SJSA1 (cell line): Measurements from ENCODE around the gene SLC35A3. TPM values are rescaled to one million over a fixed set of nuclear protein-coding genes. Genes with fewer than 3 reads are reported as not detected.

Experiments
- DNase-seq, 2 experiments: peaks; one replicate each; pipeline ENCODE4 v3.0.0-alpha.2; 2015 to 2020; ENCODE audit warnings: low spot score in 2 of 2, low read depth in 1 of 2
- H3K27ac ChIP-seq: fragments of 250-450 bp; sonication (Bioruptor Pico); 2 replicates; pipeline ENCODE4 v1.5.1; 2020; ENCODE audit warnings: mild to moderate bottlenecking, moderate library complexity
- H3K27me3 ChIP-seq: fragments of 250-450 bp; sonication (Bioruptor Pico); replicated peaks from 2 replicates; pipeline ENCODE4 v1.5.1; 2020; ENCODE audit warnings: mild to moderate bottlenecking, moderate library complexity
- H3K36me3 ChIP-seq: fragments of 250-450 bp; sonication (Bioruptor Pico); 2 replicates; pipeline ENCODE4 v1.5.1; 2020; ENCODE audit warnings: mild to moderate bottlenecking
- H3K4me1 ChIP-seq: fragments of 250-450 bp; sonication (Bioruptor Pico); replicated peaks from 2 replicates; pipeline ENCODE4 v1.6.1; 2021; ENCODE audit warnings: mild to moderate bottlenecking
- H3K4me3 ChIP-seq: fragments of 250-450 bp; sonication (Bioruptor Pico); 2 replicates; pipeline ENCODE4 v1.5.1; 2020; ENCODE audit warnings: mild to moderate bottlenecking
- H3K9me3 ChIP-seq: fragments of 250-450 bp; sonication (Bioruptor Pico); replicated peaks from 2 replicates; pipeline ENCODE4 v1.5.1; 2020; ENCODE audit warnings: mild to moderate bottlenecking
- total RNA-seq: library from RNA; depleted of rRNA; stranded (reverse); fragments of >200 nt; shearing (Covaris generic); gene quantifications from 2 replicates; pipeline ENCODE4 v1.2.3, GENCODE V29; 2014

SLC35A3 gene
- total RNA-seq, 1 experiment from 2014 or later = 31.2 TPM

GRCh38 chr1:100053119-100053518, 83.3 kb downstream of the SLC35A3 start:
- Histone ChIP-seq H3K27ac (no peak overlapping the region), H3K4me3 (no peak overlapping the region), H3K4me1 (no peaks in the 10 kb centered on the region), H3K36me3 (peaks cover 21% of the 10 kb centered on the region), H3K27me3 (no peaks in the 10 kb centered on the region), H3K9me3 (no peaks in the 10 kb centered on the region)
- DNase-seq = no peak

GRCh38 chr1:100053727-100054126, 83.9 kb downstream of the SLC35A3 start:
- Histone ChIP-seq H3K4me1 (no peaks in the 10 kb centered on the region), H3K36me3 (peaks cover 23% of the 10 kb centered on the region), H3K27ac (no peak overlapping the region), H3K4me3 (no peak overlapping the region), H3K9me3 (no peaks in the 10 kb centered on the region), H3K27me3 (no peaks in the 10 kb centered on the region)
- no peak for DNase-seq

GRCh38 chr1:100061681-100062080, 91.9 kb downstream of the SLC35A3 start:
- Histone ChIP-seq H3K27ac (no peak overlapping the region), H3K27me3 (no peaks in the 10 kb centered on the region), H3K4me1 (no peaks in the 10 kb centered on the region), H3K36me3 (peaks cover 55% of the 10 kb centered on the region), H3K4me3 (no peak overlapping the region), H3K9me3 (no peaks in the 10 kb centered on the region)
- DNase-seq = no peak

- Histone ChIP-seq H3K4me3 (no peak overlapping the region), H3K4me1 (no peaks in the 10 kb centered on the region), H3K27ac (no peak overlapping the region), H3K36me3 (peaks cover 71% of the 10 kb centered on the region), H3K9me3 (no peaks in the 10 kb centered on the region), H3K27me3 (no peaks in the 10 kb centered on the region)
- no peak for DNase-seq
These were observed 95.6 kb downstream of the SLC35A3 start for GRCh38 chr1:100065183-100065968.

- H3K36me3 ChIP-seq = peaks cover 71% of the 10 kb centered on the region
- H3K4me3 ChIP-seq = no peak overlapping the region
- H3K27ac ChIP-seq = no peak overlapping the region
- H3K9me3 ChIP-seq = no peaks in the 10 kb centered on the region
- no peak for DNase-seq
- H3K4me1 ChIP-seq = no peaks in the 10 kb centered on the region
- H3K27me3 ChIP-seq = no peaks in the 10 kb centered on the region
These were observed 96.1 kb downstream of the SLC35A3 start for GRCh38 chr1:100065969-100066227.

- H3K36me3 ChIP-seq = peaks cover 85% of the 10 kb centered on the region
- no peak overlapping the region for H3K4me3 ChIP-seq
- H3K27me3 ChIP-seq = no peaks in the 10 kb centered on the region
- no peaks in the 10 kb centered on the region for H3K4me1 ChIP-seq
- H3K27ac ChIP-seq = no peak overlapping the region
- H3K9me3 ChIP-seq = no peaks in the 10 kb centered on the region
- no peak for DNase-seq
These were observed 100.6 kb downstream of the SLC35A3 start for GRCh38 chr1:100070201-100070939.

- Histone ChIP-seq H3K27me3 (no peaks in the 10 kb centered on the region), H3K9me3 (no peaks in the 10 kb centered on the region), H3K27ac (no peak overlapping the region), H3K4me3 (no peak overlapping the region), H3K4me1 (no peaks in the 10 kb centered on the region), H3K36me3 (peaks cover 78% of the 10 kb centered on the region)
- no peak for DNase-seq
These were observed 103.7 kb downstream of the SLC35A3 start for GRCh38 chr1:100073531-100073930.

- Histone ChIP-seq H3K9me3 (no peaks in the 10 kb centered on the region), H3K4me1 (no peaks in the 10 kb centered on the region), H3K4me3 (no peak overlapping the region), H3K36me3 (peaks cover 73% of the 10 kb centered on the region), H3K27me3 (no peaks in the 10 kb centered on the region), H3K27ac (no peak overlapping the region)
- DNase-seq = no peak
These were observed 105.0 kb downstream of the SLC35A3 start for GRCh38 chr1:100074604-100075395.

GRCh38 chr1:100075773-100076172, 106.0 kb downstream of the SLC35A3 start:
- no peaks in the 10 kb centered on the region for H3K9me3 ChIP-seq
- no peaks in the 10 kb centered on the region for H3K4me1 ChIP-seq
- DNase-seq = no peak
- H3K27ac ChIP-seq = no peak overlapping the region
- peaks cover 73% of the 10 kb centered on the region for H3K36me3 ChIP-seq
- H3K4me3 ChIP-seq = no peak overlapping the region
- H3K27me3 ChIP-seq = no peaks in the 10 kb centered on the region

GRCh38 chr1:100076319-100076718, 106.5 kb downstream of the SLC35A3 start:
- Histone ChIP-seq H3K9me3 (no peaks in the 10 kb centered on the region), H3K36me3 (peaks cover 76% of the 10 kb centered on the region), H3K4me1 (no peaks in the 10 kb centered on the region), H3K4me3 (no peak overlapping the region), H3K27ac (no peak overlapping the region), H3K27me3 (no peaks in the 10 kb centered on the region)
- DNase-seq = no peak

GRCh38 chr1:100076744-100077143, 106.9 kb downstream of the SLC35A3 start:
- Histone ChIP-seq H3K36me3 (peaks cover 76% of the 10 kb centered on the region), H3K9me3 (no peaks in the 10 kb centered on the region), H3K4me1 (no peaks in the 10 kb centered on the region), H3K4me3 (no peak overlapping the region), H3K27me3 (no peaks in the 10 kb centered on the region), H3K27ac (no peak overlapping the region)
- DNase-seq = no peak

- no peaks in the 10 kb centered on the region for H3K4me1 ChIP-seq
- DNase-seq = no peak
- H3K27ac ChIP-seq = no peak overlapping the region
- no peaks in the 10 kb centered on the region for H3K9me3 ChIP-seq
- H3K27me3 ChIP-seq = no peaks in the 10 kb centered on the region
- H3K36me3 ChIP-seq = peaks cover 74% of the 10 kb centered on the region
- no peak overlapping the region for H3K4me3 ChIP-seq
These were observed 107.7 kb downstream of the SLC35A3 start for GRCh38 chr1:100077531-100077930.

GRCh38 chr1:100080331-100080730, 110.5 kb downstream of the SLC35A3 start:
- Histone ChIP-seq H3K27ac (no peak overlapping the region), H3K36me3 (peaks cover 60% of the 10 kb centered on the region), H3K9me3 (no peaks in the 10 kb centered on the region), H3K4me3 (no peak overlapping the region), H3K4me1 (no peaks in the 10 kb centered on the region), H3K27me3 (no peaks in the 10 kb centered on the region)
- DNase-seq = no peak
